Cardiac muscle cell (in vitro differentiated cells and primary cell): ENCODE measurements around the gene C20orf202. TPM values are rescaled to one million over a fixed set of nuclear protein-coding genes. Genes with fewer than 3 reads are reported as not detected.

Source experiments
- DNase-seq, 2 donors: peaks; one replicate each; pipeline versions ENCODE4 v3.0.0 to v3.0.0-alpha.2; 2010 to 2017; ENCODE audit warnings: low read depth in 1 of 2, low spot score in 1 of 2
- H3K27ac ChIP-seq: fragments of 200-600 bp; sonication (generic); 2 replicates; pipeline ENCODE4 v1.5.1; 2016
- H3K27me3 ChIP-seq: fragments of 200-600 bp; sonication (generic); 2 replicates; pipeline ENCODE4 v1.6.0; 2016; ENCODE audit warnings: control low read depth
- H3K36me3 ChIP-seq: fragments of 200-600 bp; sonication (generic); 2 replicates; pipeline ENCODE4 v1.5.1; 2016; ENCODE audit warnings: control low read depth
- H3K4me1 ChIP-seq: fragments of 200-600 bp; sonication (generic); 2 replicates; pipeline ENCODE4 v1.8.1; 2017; ENCODE audit warnings: low read depth, mild to moderate bottlenecking, mixed run types
- H3K4me3 ChIP-seq: fragments of 200-600 bp; sonication (generic); 2 replicates; pipeline ENCODE4 v1.5.1; 2016; ENCODE audit warnings: mild to moderate bottlenecking
- H3K9me3 ChIP-seq: fragments of 200-600 bp; sonication (generic); 2 replicates; pipeline ENCODE4 v1.5.1; 2017; ENCODE audit warnings: low read depth, mild to moderate bottlenecking, control low read depth
- polyA plus RNA-seq: library from polyadenylated mRNA; unstranded; fragments of >200 nt; fragmentation: Nextera tagmentation; extraction: Ambion mirVana; gene quantifications from 2 replicates; pipeline ENCODE4 v1.2.1, GENCODE V29; 2016
- total RNA-seq: library from RNA; depleted of rRNA; stranded (reverse); fragments of >200 nt; gene quantifications from 2 replicates; pipeline ENCODE4 v1.2.3, GENCODE V29; 2016
- TF ChIP-seq, protein P1 (sequence below): IDR thresholded peaks from 2 replicates; pipeline ENCODE4 v1.5.1; 2012; ENCODE audit warnings: low read depth, mild to moderate bottlenecking, low read length

Gene C20orf202
- total and polyA plus RNA-seq, 2 experiments from 2014 or later: 0.27 to 0.83 TPM

DNA sequence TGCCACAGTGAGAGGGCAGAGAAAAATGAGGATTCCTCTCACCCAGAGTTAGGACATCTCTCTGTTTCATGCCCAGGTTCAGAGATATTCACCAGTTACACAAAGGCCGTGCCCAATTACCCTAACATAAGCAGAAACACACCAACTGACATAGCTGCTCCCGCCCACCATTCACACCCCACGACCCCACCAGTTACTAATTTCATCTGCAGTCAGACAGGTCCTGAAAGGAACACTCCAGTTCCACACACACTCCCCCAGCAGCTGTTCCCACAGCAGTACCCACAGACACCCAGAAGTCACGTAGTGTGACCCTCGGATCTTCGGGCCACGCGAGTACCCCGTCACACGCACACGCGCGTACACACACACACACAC lies 19.0 kb upstream of the C20orf202 start:
- no peak overlapping the region for H3K27ac ChIP-seq
- H3K4me1 ChIP-seq: peaks cover 8% of the 10 kb centered on the region
- TF ChIP-seq, protein P1, sequence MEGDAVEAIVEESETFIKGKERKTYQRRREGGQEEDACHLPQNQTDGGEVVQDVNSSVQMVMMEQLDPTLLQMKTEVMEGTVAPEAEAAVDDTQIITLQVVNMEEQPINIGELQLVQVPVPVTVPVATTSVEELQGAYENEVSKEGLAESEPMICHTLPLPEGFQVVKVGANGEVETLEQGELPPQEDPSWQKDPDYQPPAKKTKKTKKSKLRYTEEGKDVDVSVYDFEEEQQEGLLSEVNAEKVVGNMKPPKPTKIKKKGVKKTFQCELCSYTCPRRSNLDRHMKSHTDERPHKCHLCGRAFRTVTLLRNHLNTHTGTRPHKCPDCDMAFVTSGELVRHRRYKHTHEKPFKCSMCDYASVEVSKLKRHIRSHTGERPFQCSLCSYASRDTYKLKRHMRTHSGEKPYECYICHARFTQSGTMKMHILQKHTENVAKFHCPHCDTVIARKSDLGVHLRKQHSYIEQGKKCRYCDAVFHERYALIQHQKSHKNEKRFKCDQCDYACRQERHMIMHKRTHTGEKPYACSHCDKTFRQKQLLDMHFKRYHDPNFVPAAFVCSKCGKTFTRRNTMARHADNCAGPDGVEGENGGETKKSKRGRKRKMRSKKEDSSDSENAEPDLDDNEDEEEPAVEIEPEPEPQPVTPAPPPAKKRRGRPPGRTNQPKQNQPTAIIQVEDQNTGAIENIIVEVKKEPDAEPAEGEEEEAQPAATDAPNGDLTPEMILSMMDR: no peak
- H3K9me3 ChIP-seq: no peaks in the 10 kb centered on the region
- H3K4me3 ChIP-seq: peak overlapping the region; percentile 79
- DNase-seq: no peak
- peaks cover 17% of the 10 kb centered on the region for H3K27me3 ChIP-seq
- no peaks in the 10 kb centered on the region for H3K36me3 ChIP-seq

DNA sequence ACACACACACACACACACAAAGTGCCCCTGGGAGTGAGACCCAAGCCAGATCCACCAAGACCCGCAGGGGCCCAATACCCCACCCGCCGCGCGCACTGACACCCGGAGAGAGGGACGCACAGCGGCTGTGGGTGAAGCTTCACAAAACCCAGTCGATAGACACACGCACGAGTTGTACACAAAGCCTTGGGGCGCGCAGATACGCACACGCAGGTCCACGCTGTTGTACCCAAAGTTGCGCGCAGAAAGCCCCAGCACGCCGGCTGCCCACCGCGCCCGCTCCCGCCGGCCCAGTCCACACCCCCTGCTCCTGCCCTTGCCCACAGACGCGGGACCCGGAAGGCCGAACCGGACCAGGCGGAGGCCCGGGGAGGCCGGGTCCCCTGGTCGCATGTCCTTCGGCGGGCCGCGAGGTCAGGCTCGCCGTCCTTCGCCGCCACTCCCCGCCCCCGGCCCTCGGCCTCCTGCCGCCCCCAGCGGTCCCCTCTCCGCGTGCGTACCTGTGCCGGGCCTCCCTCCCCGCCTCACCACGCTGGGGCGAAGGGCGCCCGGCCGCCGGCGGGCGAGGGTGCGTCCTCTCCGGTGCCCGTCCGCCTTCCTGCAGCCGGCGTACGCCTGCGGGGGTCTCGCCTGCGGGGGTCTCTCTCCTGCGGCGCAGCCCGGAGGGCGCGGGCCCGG lies 18.5 kb upstream of the C20orf202 start, which contains the start of gene TMEM74B:
Gene TMEM74B, minus strand, starts transcription at position 344 of the 678 bp plus-strand sequence. CDS start 1,180 bp downstream, outside the sequence.
- peak within 1 kb of the TSS; percentile 79 for H3K4me3 ChIP-seq
- no peaks in the 10 kb centered on the region for H3K9me3 ChIP-seq
- no peaks in the 10 kb centered on the region for H3K36me3 ChIP-seq
- peaks cover 17% of the 10 kb centered on the region for H3K27me3 ChIP-seq
- peaks cover 8% of the 10 kb centered on the region for H3K4me1 ChIP-seq
- no peak for DNase-seq
- TF ChIP-seq, protein P1: no peak
- no peak within 1 kb of the TSS for H3K27ac ChIP-seq

DNA sequence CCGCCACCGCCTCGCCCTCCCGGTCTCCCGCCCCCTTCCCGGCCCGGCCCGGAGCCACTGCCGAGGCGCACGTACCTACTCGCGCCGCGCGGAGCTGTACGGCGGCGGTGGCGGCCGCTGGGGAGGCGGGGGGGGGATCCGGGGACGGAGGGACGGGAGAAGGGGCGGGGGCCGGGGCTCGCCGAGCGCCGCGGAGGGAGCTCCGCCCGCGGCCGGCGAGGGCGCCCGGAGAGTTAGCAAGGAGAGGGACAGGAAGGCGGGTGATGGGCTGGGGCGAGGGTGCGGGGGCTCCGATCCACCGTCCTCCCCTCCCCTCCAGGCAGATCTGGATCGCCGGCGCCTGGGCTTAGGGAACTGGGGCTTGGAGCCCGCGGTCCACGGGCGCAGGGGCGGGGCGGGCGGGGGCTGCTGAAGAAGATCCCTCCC lies 17.9 kb upstream of the C20orf202 start:
- Histone ChIP-seq H3K4me1 (peaks cover 8% of the 10 kb centered on the region), H3K9me3 (no peaks in the 10 kb centered on the region), H3K4me3 (peak overlapping the region; percentile 79), H3K27ac (no peak overlapping the region), H3K36me3 (no peaks in the 10 kb centered on the region), H3K27me3 (peaks cover 17% of the 10 kb centered on the region)
- DNase-seq: peak in 1 of 2 donors; percentile 51
- TF ChIP-seq, protein P1: no peak

DNA sequence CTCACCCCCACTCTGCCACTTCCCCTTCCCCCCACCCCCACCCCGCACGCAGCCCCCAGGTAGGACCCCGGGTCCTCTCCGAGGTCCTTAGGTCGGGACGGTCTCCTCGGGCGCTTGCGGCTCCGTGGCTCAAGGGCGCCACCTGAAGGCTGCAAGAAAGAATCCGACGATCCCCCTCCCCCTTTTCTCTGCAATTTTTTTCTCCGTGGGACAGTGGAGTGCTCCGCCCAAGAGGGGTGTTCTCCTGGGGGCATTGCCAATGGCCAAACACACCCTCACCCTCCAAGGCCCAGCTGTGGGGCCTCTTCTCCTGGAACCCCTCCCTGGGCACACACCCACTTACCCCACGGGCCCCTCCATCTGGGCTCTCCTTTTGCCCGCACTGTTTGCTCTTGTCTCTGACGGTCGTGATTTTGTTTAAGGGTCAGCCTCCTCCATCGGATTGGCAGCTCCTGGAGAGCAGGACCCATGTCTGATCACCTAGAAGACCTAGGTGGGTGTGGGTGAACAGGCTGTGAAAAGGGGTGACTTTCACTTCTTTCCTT lies 17.4 kb upstream of the C20orf202 start:
- Histone ChIP-seq H3K4me1 (peaks cover 8% of the 10 kb centered on the region), H3K36me3 (no peaks in the 10 kb centered on the region), H3K27ac (no peak overlapping the region), H3K27me3 (peaks cover 17% of the 10 kb centered on the region), H3K4me3 (peak overlapping the region; percentile 79), H3K9me3 (no peaks in the 10 kb centered on the region)
- DNase-seq: peak; percentile 53 to 78
- TF ChIP-seq, protein P1: peak; percentile 67

DNA sequence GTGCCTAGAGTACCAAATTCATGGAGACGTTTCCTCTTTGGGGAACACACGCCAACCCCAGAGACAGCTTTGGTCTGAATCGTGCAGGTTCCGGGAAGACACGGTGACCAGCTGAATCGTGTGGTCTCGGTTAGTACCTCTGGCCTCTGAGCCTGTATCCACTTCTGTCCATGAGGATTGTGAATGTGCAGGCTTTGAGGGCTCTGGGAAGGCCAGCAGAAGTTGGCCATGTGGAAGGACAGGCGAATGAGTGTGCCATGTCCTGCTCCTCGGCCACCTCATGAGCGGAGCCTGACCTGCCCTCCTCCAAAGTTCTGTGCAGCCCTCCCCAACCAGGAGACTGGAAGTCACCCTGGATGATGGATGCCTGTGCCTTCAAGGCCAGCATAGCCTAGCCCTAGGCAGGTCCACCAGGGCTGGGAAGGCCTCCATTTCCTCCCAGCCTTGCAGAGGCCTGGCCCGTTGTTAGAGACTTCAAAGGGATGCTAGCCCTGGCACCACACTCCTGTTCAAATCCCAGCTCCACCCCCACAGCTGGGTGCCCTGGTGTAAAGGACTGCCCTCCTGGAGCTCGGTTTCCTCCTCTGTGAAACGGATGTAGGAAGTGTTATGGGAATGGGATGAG lies 16.8 kb upstream of the C20orf202 start:
- Histone ChIP-seq H3K27me3 (peaks cover 17% of the 10 kb centered on the region), H3K9me3 (no peaks in the 10 kb centered on the region), H3K4me1 (peaks cover 8% of the 10 kb centered on the region), H3K36me3 (no peaks in the 10 kb centered on the region), H3K27ac (no peak overlapping the region), H3K4me3 (no peak overlapping the region)
- no peak for DNase-seq
- TF ChIP-seq, protein P1: no peak
